Stomach smooth muscle (tissue), 2 donors: ENCODE data around the gene CC2D1B.

Source experiments
- H3K27ac ChIP-seq: one replicate; pipeline ENCODE4 v1.7.0; 2013; ENCODE audit warnings: mild to moderate bottlenecking, low read length, inconsistent platforms
- H3K27me3 ChIP-seq, 2 donors: one replicate each; pipeline ENCODE4 v1.7.0; 2013; ENCODE audit warnings: low read length in 2 of 2; ENCODE audit not compliant: insufficient read depth in 2 of 2, control insufficient read depth in 1 of 2
- H3K36me3 ChIP-seq, 2 donors: one replicate each; pipeline ENCODE4 v1.7.0; 2013; ENCODE audit warnings: low read length in 2 of 2; ENCODE audit not compliant: control insufficient read depth in 2 of 2, insufficient read depth in 2 of 2
- H3K4me1 ChIP-seq: one replicate; pipeline ENCODE4 v1.7.0; 2013; ENCODE audit warnings: low read length; ENCODE audit not compliant: control insufficient read depth, insufficient read depth
- H3K4me3 ChIP-seq, 2 donors: one replicate each; pipeline ENCODE4 v1.7.0; 2013; ENCODE audit warnings: low read length in 2 of 2
- H3K9ac ChIP-seq, 2 donors: one replicate each; pipeline ENCODE4 v1.7.0; 2013; ENCODE audit warnings: low read length in 2 of 2, mild to moderate bottlenecking in 1 of 2
- H3K9me3 ChIP-seq, 2 donors: one replicate each; pipeline ENCODE4 v1.7.0; 2013; ENCODE audit warnings: low read length in 2 of 2; ENCODE audit not compliant: control insufficient read depth in 2 of 2
- donor health status: healthy.
- donor health status: Pancreatic carcinoma.

Gene CC2D1B

GRCh38 chr1:52365746-52366516, at the start of gene CC2D1B:
CC2D1B (minus strand) TSS chr1:52366205; CDS start chr1:52364620, 1,585 bp downstream.
- Histone ChIP-seq H3K27ac (peak within 1 kb of the TSS; percentile 82), H3K4me1 (peaks cover 22% of the 10 kb centered on the region), H3K9me3 (no peaks in the 10 kb centered on the region), H3K4me3 (peak within 1 kb of the TSS; percentile 86 to 97), H3K9ac (peak within 1 kb of the TSS; percentile 93 to 95), H3K27me3 (no peaks in the 10 kb centered on the region), H3K36me3 (peaks cover 15 to 19% of the 10 kb centered on the region in 2 donors)

DNA sequence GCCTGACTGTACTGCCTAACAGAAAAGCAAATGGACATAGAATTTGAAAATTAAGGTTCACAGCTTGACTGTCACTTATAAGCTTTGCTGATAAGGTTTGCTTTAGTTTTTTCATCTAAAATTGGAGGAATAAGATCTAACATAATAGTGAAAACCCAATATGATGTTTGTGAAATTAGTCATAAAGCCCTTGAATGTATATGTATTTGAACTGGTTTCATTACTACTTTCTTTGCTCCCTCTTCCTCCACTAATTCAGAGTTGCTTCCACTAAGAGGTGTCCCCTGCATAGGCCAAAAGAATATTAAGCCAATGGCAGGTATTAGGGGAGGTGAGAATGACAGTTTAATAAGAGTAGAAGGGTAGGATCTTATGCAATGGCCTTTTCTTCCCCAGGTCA, 48.9 kb upstream of the CC2D1B start:
- H3K27ac ChIP-seq: no peak overlapping the region
- no peak overlapping the region for H3K4me3 ChIP-seq
- H3K9ac ChIP-seq: no peak overlapping the region
- H3K4me1 ChIP-seq: no peaks in the 10 kb centered on the region
- no peaks in the 10 kb centered on the region for H3K9me3 ChIP-seq
- H3K36me3 ChIP-seq: peaks cover 53 to 54% of the 10 kb centered on the region in 2 donors
- H3K27me3 ChIP-seq: no peaks in the 10 kb centered on the region

DNA sequence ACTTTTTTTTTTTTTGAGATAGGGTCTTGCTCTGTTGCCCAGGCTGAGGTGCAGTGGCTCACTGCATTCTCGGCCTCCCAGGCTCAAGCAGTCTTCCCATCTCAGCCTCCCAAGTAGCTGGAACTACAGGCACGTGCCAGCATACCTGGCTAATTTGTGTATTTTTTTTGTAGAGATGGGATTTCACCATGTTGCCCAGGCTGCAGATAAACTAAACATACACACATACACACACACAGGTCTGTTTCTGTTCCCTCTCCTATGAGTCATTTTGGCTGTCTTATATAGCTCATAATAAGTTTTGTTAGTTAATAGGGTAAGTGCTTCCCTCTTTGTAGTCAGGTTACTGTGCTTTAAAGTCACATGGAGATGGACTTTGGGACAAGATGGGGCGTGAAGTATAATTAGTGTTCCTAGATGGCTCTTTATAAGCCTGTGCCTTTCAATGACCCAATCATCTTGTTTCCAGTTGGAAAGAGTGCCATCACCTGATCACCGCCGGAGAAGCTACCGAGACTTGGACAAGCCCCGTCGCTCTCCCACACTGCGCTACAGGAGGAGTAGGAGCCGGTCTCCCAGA, 47.5 kb upstream of the CC2D1B start:
- H3K4me3 ChIP-seq: no peak overlapping the region
- H3K36me3 ChIP-seq: peaks cover 60 to 65% of the 10 kb centered on the region in 2 donors

GRCh38 chr1:52404975-52405338, 39.0 kb upstream of the CC2D1B start:
- peak overlapping the region; percentile 96 to 99 for H3K9ac ChIP-seq
- no peaks in the 10 kb centered on the region for H3K27me3 ChIP-seq
- H3K4me1 ChIP-seq: peaks cover 9% of the 10 kb centered on the region
- no peaks in the 10 kb centered on the region for H3K9me3 ChIP-seq
- peak overlapping the region; percentile 100 for H3K4me3 ChIP-seq
- H3K27ac ChIP-seq: peak overlapping the region; percentile 90
- H3K36me3 ChIP-seq: peaks cover 13 to 14% of the 10 kb centered on the region in 2 donors

More for the DNA sequence above, 47.5 kb upstream of the CC2D1B start:
- Histone ChIP-seq H3K4me1 (no peaks in the 10 kb centered on the region), H3K27me3 (no peaks in the 10 kb centered on the region), H3K9ac (no peak overlapping the region), H3K9me3 (no peaks in the 10 kb centered on the region), H3K27ac (no peak overlapping the region)

GRCh38 chr1:52404116-52404974, 38.3 kb upstream of the CC2D1B start, which contains the start of the genes ORC1 and PRPF38A:
ORC1 (minus strand) TSS chr1:52404423; CDS start chr1:52402223, 2,200 bp downstream.
PRPF38A (plus strand) TSS chr1:52404602; CDS start chr1:52404750, 148 bp downstream.
- Histone ChIP-seq H3K4me1 (peaks cover 9% of the 10 kb centered on the region), H3K9me3 (no peaks in the 10 kb centered on the region), H3K27ac (peak within 1 kb of the TSS; percentile 90), H3K9ac (peak within 1 kb of the TSS; percentile 96 to 99), H3K27me3 (no peaks in the 10 kb centered on the region), H3K4me3 (peak within 1 kb of the TSS; percentile 100), H3K36me3 (peaks cover 11 to 12% of the 10 kb centered on the region in 2 donors)

GRCh38 chr1:52403566-52404115, 37.6 kb upstream of the CC2D1B start:
- peaks cover 9% of the 10 kb centered on the region for H3K4me1 ChIP-seq
- peaks cover 4 to 5% of the 10 kb centered on the region in 2 donors for H3K36me3 ChIP-seq
- H3K9me3 ChIP-seq: no peaks in the 10 kb centered on the region
- H3K27ac ChIP-seq: peak overlapping the region; percentile 38
- H3K4me3 ChIP-seq: peak overlapping the region; percentile 100
- peak overlapping the region; percentile 68 to 96 for H3K9ac ChIP-seq
- H3K27me3 ChIP-seq: no peaks in the 10 kb centered on the region

DNA sequence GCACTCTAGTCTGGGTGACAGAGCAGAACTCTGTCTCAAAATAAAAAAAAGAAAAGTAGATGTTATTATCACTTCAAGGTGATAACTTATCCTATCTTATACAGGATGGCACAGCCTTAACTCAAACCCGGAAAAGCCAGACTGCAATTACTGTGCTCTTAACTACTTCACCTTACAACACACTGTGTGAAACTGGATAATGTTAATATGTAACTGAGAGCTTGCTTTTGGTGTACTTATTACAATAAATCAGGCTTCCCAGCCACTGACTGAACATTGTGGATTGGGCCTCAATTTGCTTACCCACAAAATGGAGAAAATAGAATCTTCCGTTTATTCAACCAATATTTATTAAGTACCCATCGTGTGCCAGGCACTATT, 36.8 kb upstream of the CC2D1B start:
- no peak overlapping the region for H3K4me3 ChIP-seq
- H3K4me1 ChIP-seq: peaks cover 9% of the 10 kb centered on the region
- no peak overlapping the region for H3K27ac ChIP-seq
- peaks cover 0 to 3% of the 10 kb centered on the region in 2 donors for H3K36me3 ChIP-seq
- H3K9me3 ChIP-seq: no peaks in the 10 kb centered on the region
- no peak overlapping the region for H3K9ac ChIP-seq
- no peaks in the 10 kb centered on the region for H3K27me3 ChIP-seq

- peaks cover 9% of the 10 kb centered on the region for H3K4me1 ChIP-seq
- no peak overlapping the region for H3K9ac ChIP-seq
- no peaks in the 10 kb centered on the region for H3K36me3 ChIP-seq
- H3K27me3 ChIP-seq: no peaks in the 10 kb centered on the region
- H3K9me3 ChIP-seq: no peaks in the 10 kb centered on the region
- H3K27ac ChIP-seq: no peak overlapping the region
- H3K4me3 ChIP-seq: no peak overlapping the region
These were observed 34.1 kb upstream of the CC2D1B start for GRCh38 chr1:52400131-52400530.

DNA sequence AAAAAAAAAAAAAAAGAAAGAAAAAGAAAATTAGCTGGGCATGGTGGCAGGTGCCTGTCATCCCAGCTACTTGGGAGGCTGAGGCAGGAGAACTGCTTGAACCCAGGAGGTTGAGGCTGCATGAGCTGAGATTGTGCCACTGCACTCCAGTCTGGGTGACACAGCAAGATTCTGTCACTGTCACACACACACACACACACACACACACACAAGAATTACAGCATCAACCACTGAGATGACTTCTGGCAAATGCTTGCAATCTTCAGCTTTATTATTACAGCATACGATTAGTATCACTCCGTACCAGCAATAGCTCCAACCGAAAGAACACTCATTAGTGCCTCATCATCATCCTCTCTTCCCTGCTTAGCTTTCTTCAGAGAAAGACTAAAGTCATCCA, 33.6 kb upstream of the CC2D1B start:
- no peaks in the 10 kb centered on the region for H3K36me3 ChIP-seq
- H3K4me3 ChIP-seq: no peak overlapping the region
- H3K27me3 ChIP-seq: no peaks in the 10 kb centered on the region
- peaks cover 9% of the 10 kb centered on the region for H3K4me1 ChIP-seq
- no peaks in the 10 kb centered on the region for H3K9me3 ChIP-seq
- no peak overlapping the region for H3K9ac ChIP-seq
- H3K27ac ChIP-seq: no peak overlapping the region

DNA sequence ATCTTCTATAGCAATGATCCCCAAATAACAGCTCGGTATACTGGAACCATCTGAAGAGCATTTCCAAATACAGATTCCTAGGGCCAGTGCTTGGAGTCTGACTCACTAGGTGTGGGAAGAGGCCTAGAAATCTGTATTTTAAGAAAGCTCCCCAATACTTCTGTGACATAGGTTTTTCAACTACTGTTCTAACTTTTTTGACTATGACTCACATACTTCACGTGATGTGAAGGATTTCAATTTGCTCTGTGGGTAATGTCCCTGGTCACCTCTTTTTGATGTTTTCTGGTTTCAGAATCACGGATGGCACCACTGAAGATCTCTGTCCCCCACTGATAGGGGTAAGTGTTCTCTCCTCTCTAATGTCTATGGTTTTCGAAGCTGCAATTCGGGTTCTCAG, 27.2 kb upstream of the CC2D1B start:
- Histone ChIP-seq H3K9ac (no peak overlapping the region), H3K4me3 (no peak overlapping the region), H3K27ac (no peak overlapping the region), H3K4me1 (no peaks in the 10 kb centered on the region), H3K9me3 (no peaks in the 10 kb centered on the region), H3K27me3 (no peaks in the 10 kb centered on the region), H3K36me3 (no peaks in the 10 kb centered on the region)
